Measurements from ENCODE around the gene HSPB9.

The HSPB9 gene

GRCh38 chr17:42081516-42082129 is 41.0 kb upstream of the HSPB9 start:
- no peak overlapping the region for H3K4me3 ChIP-seq (ENCODE audit: low read length)
- DNase-seq (ENCODE audit: low read depth), result no peak
- TF ChIP-seq CTCF (conservative IDR thresholded peaks at IDR 0.05; ENCODE audit: low read depth, low read length), result no peak

- TF ChIP-seq CTCF (conservative IDR thresholded peaks at IDR 0.05; ENCODE audit: low read depth, low read length), result no peak
These were observed 35.4 kb upstream of the HSPB9 start for GRCh38 chr17:42087042-42087701.

GRCh38 chr17:42087736-42088705 is 34.6 kb upstream of the HSPB9 start:
- H3K4me3 ChIP-seq (ENCODE audit: low read length), result no peak overlapping the region
- DNase-seq (ENCODE audit: low read depth), result no peak
- TF ChIP-seq CTCF (conservative IDR thresholded peaks at IDR 0.05; ENCODE audit: low read depth, low read length), result no peak

More at GRCh38 chr17:42087042-42087701, 35.4 kb upstream of the HSPB9 start:
- no peak overlapping the region for H3K4me3 ChIP-seq (ENCODE audit: low read length)
- no peak for DNase-seq (ENCODE audit: low read depth)

GRCh38 chr17:42088736-42089135 is 33.9 kb upstream of the HSPB9 start:
- DNase-seq (ENCODE audit: low read depth), result no peak
- H3K4me3 ChIP-seq (ENCODE audit: low read length), result no peak overlapping the region
- no peak for TF ChIP-seq CTCF (conservative IDR thresholded peaks at IDR 0.05; ENCODE audit: low read depth, low read length)

- no peak overlapping the region for H3K4me3 ChIP-seq (ENCODE audit: low read length)
- no peak for TF ChIP-seq CTCF (conservative IDR thresholded peaks at IDR 0.05; ENCODE audit: low read depth, low read length)
- no peak for DNase-seq (ENCODE audit: low read depth)
These were observed 31.4 kb upstream of the HSPB9 start for GRCh38 chr17:42090964-42091790.

- no peak for TF ChIP-seq CTCF (conservative IDR thresholded peaks at IDR 0.05; ENCODE audit: low read depth, low read length)
- H3K4me3 ChIP-seq (ENCODE audit: low read length), result no peak overlapping the region
- DNase-seq (ENCODE audit: low read depth), result no peak
These were observed 29.7 kb upstream of the HSPB9 start for GRCh38 chr17:42092939-42093338.
